GM06990 (cell line): Measurements from ENCODE around the gene TSPAN3.
A peak's percentile ranks its signal among the peaks of the same experiment; 100 is the strongest.

Experiments used
- DNase-seq: peaks from one replicate; pipeline ENCODE4 v3.0.0-alpha.2; 2011; ENCODE audit not compliant: insufficient read length; ENCODE audit errors: extremely low read depth
- H3K27me3 ChIP-seq: replicated peaks from 2 replicates; pipeline ENCODE4 v1.6.0; 2011; ENCODE audit warnings: low read length; ENCODE audit not compliant: control insufficient read depth, insufficient read depth
- H3K36me3 ChIP-seq: 2 replicates; pipeline ENCODE4 v1.5.1; 2011; ENCODE audit warnings: low read length; ENCODE audit not compliant: control insufficient read depth, insufficient read depth
- H3K4me3 ChIP-seq: replicated peaks from 2 replicates; pipeline ENCODE4 v1.5.1; 2011; ENCODE audit warnings: low read depth, mild to moderate bottlenecking, control low read depth, low read length
- CTCF ChIP-seq: IDR thresholded peaks from 2 replicates; pipeline ENCODE4 v1.5.1; 2011; ENCODE audit warnings: low read length, control low read depth, mild to moderate bottlenecking, inconsistent platforms; ENCODE audit not compliant: insufficient read depth, poor library complexity, severe bottlenecking

TSPAN3 gene

DNA sequence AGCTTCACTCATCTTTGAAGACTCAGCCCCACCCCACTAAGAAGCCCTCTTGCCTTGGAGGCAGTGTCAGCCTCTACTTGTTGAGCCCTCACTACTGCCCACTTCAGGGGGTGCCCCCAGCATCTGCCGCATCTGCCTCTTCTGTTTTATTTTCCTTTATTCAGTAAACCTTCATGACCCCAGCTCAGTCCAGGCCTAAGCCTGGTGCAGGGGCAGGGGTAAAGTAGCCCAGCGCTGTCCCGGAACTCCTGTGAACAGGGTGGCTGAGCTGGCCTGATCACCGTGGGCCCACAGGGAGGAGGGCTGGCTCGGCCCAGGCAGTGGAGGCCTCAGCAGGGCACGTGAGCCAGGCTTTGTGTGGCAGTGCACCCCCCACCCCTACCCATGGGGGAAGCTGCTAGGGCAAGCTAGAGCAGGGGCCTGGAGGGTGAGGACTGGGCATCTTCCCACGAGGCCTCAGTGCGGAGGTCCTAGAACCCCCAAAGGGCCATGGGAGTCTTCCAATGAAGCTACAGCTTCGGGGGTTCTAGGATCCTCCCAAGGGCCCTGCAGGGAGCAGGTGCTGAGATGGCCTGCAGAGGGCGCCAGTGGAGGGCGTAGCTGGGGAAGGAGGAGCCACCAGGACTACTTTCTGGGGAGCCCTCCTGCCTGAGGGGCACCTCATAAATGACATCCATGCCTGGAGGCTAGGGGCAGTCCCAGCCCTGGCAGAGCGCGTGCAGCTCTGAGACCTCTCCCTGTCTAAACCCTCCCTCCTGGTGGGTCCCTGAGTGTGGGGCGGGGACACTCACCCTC lies 36.0 kb downstream of the TSPAN3 start:
- peaks cover 14% of the 10 kb centered on the region for H3K36me3 ChIP-seq

DNA sequence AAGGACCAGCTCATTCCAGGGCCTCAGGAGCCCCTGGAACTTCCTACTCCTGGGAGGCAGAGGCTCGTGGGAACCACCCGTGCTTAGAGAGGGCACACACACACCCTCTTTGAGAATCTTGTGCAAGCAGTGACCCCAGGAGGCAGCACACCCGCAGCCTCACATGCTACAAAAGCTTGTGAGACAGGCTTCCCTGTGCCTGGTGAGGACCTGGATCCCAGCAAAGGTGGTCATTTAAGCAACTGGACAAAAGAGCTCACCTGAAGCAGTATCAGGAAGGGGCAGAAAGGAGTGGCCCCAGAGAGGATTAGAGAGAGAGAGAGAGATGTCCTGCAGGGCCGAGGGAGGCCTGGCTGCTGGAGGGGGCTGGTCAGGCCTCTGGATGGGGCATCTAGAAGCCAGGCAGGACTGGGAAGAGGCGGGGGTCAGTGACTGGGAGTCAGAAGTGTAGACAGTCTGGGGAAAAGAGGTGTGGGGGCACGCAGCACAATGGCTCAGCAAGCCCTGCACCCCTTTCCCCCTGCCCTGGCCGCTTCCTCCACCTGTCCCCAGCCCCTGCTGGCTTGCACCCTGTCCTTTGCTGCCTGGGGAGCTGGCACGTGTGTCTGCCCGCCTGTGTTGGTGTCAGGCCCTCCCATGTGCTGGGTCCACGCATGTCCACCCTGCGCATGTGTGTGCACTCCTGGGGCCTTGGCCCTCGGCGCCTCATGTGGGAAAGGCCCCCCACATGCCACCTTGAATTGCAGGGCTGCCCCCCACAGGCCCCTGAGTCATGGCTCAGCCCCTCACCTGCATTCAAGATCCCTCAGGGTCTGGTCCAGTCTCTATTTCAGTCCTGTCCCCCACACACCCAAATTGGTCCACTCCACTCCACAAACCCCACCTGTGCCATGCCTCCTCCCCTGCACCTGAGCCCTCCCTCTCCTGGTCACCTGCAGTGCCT lies 36.9 kb downstream of the TSPAN3 start:
- H3K27me3 ChIP-seq = no peaks in the 10 kb centered on the region
- H3K36me3 ChIP-seq = peaks cover 14% of the 10 kb centered on the region
- TF ChIP-seq CTCF = no peak
- H3K4me3 ChIP-seq = no peak overlapping the region
- no peak for DNase-seq

More for the DNA sequence above, 36.0 kb downstream of the TSPAN3 start:
- no peak overlapping the region for H3K4me3 ChIP-seq
- no peaks in the 10 kb centered on the region for H3K27me3 ChIP-seq
- peak; percentile 85 for TF ChIP-seq CTCF
- no peak for DNase-seq

GRCh38 chr15:77033417-77033728 lies 37.5 kb downstream of the TSPAN3 start:
- no peak for TF ChIP-seq CTCF
- H3K27me3 ChIP-seq = no peaks in the 10 kb centered on the region
- peaks cover 18% of the 10 kb centered on the region for H3K36me3 ChIP-seq
- H3K4me3 ChIP-seq = no peak overlapping the region
- DNase-seq = no peak

DNA sequence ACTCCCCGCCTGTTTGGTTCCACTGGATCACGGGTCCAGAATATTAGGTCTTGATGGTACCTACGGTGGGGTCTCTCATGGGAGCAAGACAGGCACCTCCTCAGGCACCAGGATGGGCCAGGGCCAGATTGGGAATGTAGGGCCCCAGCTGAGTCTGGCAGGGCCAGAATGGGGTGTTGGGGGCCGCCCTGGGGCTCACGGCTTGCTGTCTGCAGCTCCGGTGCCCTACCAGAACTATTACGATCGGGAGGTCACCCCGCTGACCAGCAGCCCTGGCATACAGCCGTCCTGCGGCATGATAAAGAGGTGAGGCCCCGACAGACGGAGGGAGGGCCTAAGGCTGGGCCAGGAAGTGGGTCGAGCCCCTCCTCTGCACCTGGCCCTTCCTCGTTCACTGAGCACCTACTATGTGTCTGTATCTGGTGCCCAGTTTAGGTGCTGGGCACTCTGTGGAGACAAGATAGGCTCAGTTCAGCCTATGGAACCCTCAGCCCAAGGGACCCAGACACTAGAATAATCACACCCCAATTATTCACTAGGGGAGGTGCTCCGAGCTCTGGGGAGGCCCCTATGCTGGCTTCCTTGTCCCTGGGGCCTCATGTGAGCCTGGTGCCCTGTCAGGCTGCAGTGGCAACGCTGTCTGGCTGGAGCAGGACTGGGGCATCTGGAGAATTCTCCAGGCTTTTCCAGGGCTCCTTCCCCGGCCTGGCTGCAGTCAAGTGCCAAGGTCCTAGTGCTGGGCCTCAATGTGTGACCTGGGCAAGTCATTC lies 38.1 kb downstream of the TSPAN3 start:
- H3K36me3 ChIP-seq = peaks cover 18% of the 10 kb centered on the region
- H3K27me3 ChIP-seq = no peaks in the 10 kb centered on the region
- no peak for DNase-seq
- no peak overlapping the region for H3K4me3 ChIP-seq
- no peak for TF ChIP-seq CTCF

DNA sequence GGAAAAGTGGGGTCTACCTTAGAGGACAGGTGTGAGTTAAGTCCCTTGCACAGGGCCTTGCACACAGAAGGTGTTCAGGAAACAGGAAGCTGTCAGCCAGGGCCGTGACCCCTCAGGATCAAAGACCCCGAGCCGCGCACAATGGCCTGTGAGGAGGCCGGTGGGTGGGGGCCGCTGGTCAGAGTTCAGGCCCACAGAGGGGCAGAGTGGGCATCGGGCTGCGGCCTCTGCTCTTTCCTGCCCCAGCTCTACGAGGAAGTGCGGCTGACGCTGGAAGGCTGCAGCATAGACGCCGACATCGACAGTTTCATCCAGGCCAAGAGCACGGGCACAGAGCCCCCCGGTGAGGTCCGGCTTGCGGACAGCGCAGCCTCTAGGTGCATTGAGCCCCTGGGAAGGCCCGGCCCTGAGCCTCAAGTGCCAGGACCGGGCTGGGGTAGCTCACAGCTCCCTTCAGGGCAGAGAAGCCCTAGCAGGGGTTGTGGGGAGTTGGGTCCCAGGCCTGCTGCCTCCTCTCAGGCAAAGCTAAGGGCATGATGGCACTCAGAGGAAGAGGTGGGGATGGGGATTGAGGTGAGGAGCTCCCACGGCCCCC lies 38.8 kb downstream of the TSPAN3 start:
- DNase-seq = no peak
- no peaks in the 10 kb centered on the region for H3K27me3 ChIP-seq
- no peak for TF ChIP-seq CTCF

More for the DNA sequence above, 38.8 kb downstream of the TSPAN3 start:
- peaks cover 15% of the 10 kb centered on the region for H3K36me3 ChIP-seq
- no peak overlapping the region for H3K4me3 ChIP-seq
